Naive thymus-derived CD8-positive, alpha-beta T cell (primary cell): ENCODE measurements around the gene JADE2. TPM values are rescaled to one million over a fixed set of nuclear protein-coding genes. Genes with fewer than 3 reads are reported as not detected.

ENCODE experiments used
- ATAC-seq, 2 donors: fragments of 150-1000 bp; cut with Tn5 transposase in 1 of 2; sonication (Bioruptor Pico), chemical (Tn5 transposase) in 1 of 2; 1 replicate in 1 of 2; 2 replicates in 1 of 2; pipeline ENCODE4 v1.10.0; 2021; ENCODE audit warnings: mild to moderate bottlenecking in 2 of 2, moderate library complexity in 2 of 2
- POLR2A ChIA-PET: fragments of 350-600 bp; sonication (Branson Sonifier 250); formaldehyde crosslinking; loops from one replicate; lab custom pipeline; 2021; ENCODE audit warnings: antibody characterized with exemption; lab: Charles Lee
- DNase-seq, 10 donors: peaks; one replicate each; pipeline versions ENCODE4 v3.0.0 to v3.0.0-alpha.2; 2020 to 2022
- H3K27ac Mint-ChIP-seq, 10 donors: one replicate each; pipeline ENCODE4 v1.8.0; 2020 to 2022; ENCODE audit warnings: mild to moderate bottlenecking in 10 of 10, mixed read lengths in 10 of 10, moderate library complexity in 4 of 10, inconsistent platforms in 1 of 10
- H3K27me3 Mint-ChIP-seq, 5 donors: one replicate each; pipeline ENCODE4 v1.8.0; 2021 to 2022; ENCODE audit warnings: mixed read lengths in 5 of 5
- H3K36me3 Mint-ChIP-seq, 3 donors: one replicate each; pipeline ENCODE4 v1.8.0; 2020 to 2022; ENCODE audit warnings: mixed read lengths in 3 of 3, mild to moderate bottlenecking in 2 of 3, inconsistent platforms in 1 of 3
- H3K4me1 Mint-ChIP-seq, 4 donors: one replicate each; pipeline ENCODE4 v1.8.0; 2021 to 2022; ENCODE audit warnings: mixed read lengths in 4 of 4
- H3K4me3 Mint-ChIP-seq, 10 donors: one replicate each; pipeline ENCODE4 v1.8.0; 2020 to 2022; ENCODE audit warnings: mild to moderate bottlenecking in 10 of 10, mixed read lengths in 10 of 10, moderate library complexity in 6 of 10, inconsistent platforms in 1 of 10
- H3K9me3 Mint-ChIP-seq, 9 donors: one replicate each; pipeline ENCODE4 v1.8.0; 2020 to 2022; ENCODE audit warnings: mixed read lengths in 9 of 9, mild to moderate bottlenecking in 3 of 9, inconsistent platforms in 1 of 9, moderate library complexity in 1 of 9
- polyA plus RNA-seq, 3 donors: library from polyadenylated mRNA; unstranded; fragments of 300-500 nt; fragmentation: Illumina TruSeq; gene quantifications; one replicate each; pipeline ENCODE4 v1.2.3, GENCODE V29; 2021
- total RNA-seq, 8 experiments: library from RNA in 2 of 8; stranded (reverse) in 2 of 8; gene quantifications; one replicate each; pipeline ENCODE4 v1.2.3 and lab custom pipeline; 2021 to 2026

JADE2 gene
- total and polyA plus RNA-seq, 5 experiments from 2014 or later: 24.3 to 262 (median 38.9) TPM

- Mint-ChIP-seq H3K36me3 (peaks cover 0 to 54% (median 4%) of the 10 kb centered on the region in 3 donors), H3K4me3 (peak overlapping the region in 5 of 10 donors; percentile 26 to 66 (median 49)), H3K9me3 (no peaks in the 10 kb centered on the region), H3K27ac (peak overlapping the region; percentile 40 to 88 (median 76)), H3K27me3 (no peaks in the 10 kb centered on the region), H3K4me1 (peaks cover 49 to 87% (median 84%) of the 10 kb centered on the region in 4 donors)
- ATAC-seq (no peak), DNase-seq (no peak)
- POLR2A ChIA-PET: interaction anchor here (1.4 kb wide), 1 partner anchor 123 kb away, joined by 4 read pairs; the partner anchor contains the start of gene CDKN2AIPNL
Observed at GRCh38 chr5:134534726-134535110, 9.2 kb downstream of the JADE2 start.

GRCh38 chr5:134536876-134537275, 11.4 kb downstream of the JADE2 start:
- H3K4me3 Mint-ChIP-seq: peak overlapping the region in 5 of 10 donors; percentile 19 to 70 (median 47)
- H3K9me3 Mint-ChIP-seq: no peaks in the 10 kb centered on the region
- DNase-seq (no peak), ATAC-seq (peak; percentile 39 to 49)
- POLR2A ChIA-PET: interaction anchor here (1.0 to 1.7 kb wide), 2 partner anchors 10 to 125 kb away, joined by 3 to 11 read pairs; partner anchors contain the start of gene CDKN2AIPNL
- peaks cover 0 to 70% (median 7%) of the 10 kb centered on the region in 3 donors for H3K36me3 Mint-ChIP-seq
- H3K27me3 Mint-ChIP-seq: no peaks in the 10 kb centered on the region
- peaks cover 37 to 81% (median 68%) of the 10 kb centered on the region in 4 donors for H3K4me1 Mint-ChIP-seq
- H3K27ac Mint-ChIP-seq: peak overlapping the region; percentile 48 to 89 (median 74)

DNA sequence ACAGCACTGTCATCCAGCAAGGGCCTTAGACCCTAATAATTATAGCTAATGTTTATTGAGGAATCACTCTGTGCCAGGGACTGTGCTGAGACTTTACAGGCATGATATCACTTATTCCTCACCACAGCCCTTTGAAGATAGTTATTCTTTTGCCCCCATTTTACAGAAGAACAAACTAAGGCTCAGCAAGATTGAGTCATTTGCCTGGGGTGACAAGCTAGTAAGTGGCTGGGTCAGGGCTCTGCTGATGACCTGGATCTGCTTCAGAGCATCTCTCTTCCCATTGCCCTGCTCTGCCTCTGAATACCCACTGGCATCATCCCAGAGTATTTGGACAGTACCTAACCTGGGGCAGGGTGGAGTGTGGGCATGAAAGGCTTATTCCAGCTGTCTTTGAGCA, 11.8 kb downstream of the JADE2 start:
- H3K9me3 Mint-ChIP-seq: no peaks in the 10 kb centered on the region
- DNase-seq (no peak), ATAC-seq (no peak)
- POLR2A ChIA-PET: interaction anchor here (1.0 to 1.7 kb wide), 2 partner anchors 11 to 126 kb away, joined by 3 to 11 read pairs; partner anchors contain the start of gene CDKN2AIPNL
- peak overlapping the region in 9 of 10 donors; percentile 43 to 89 (median 74) for H3K27ac Mint-ChIP-seq
- H3K4me1 Mint-ChIP-seq: peaks cover 33 to 79% (median 66%) of the 10 kb centered on the region in 4 donors
- peaks cover 0 to 69% (median 7%) of the 10 kb centered on the region in 3 donors for H3K36me3 Mint-ChIP-seq
- H3K4me3 Mint-ChIP-seq: peak overlapping the region in 4 of 10 donors; percentile 19 to 70 (median 49)
- H3K27me3 Mint-ChIP-seq: no peaks in the 10 kb centered on the region

GRCh38 chr5:134538296-134538695, 12.8 kb downstream of the JADE2 start:
- POLR2A ChIA-PET: no interaction called here
- Mint-ChIP-seq H3K36me3 (peaks cover 0 to 65% (median 7%) of the 10 kb centered on the region in 3 donors), H3K27me3 (no peaks in the 10 kb centered on the region), H3K4me3 (peak overlapping the region in 1 of 10 donors; percentile 66), H3K27ac (peak overlapping the region in 7 of 10 donors; percentile 15 to 69 (median 27)), H3K9me3 (no peaks in the 10 kb centered on the region), H3K4me1 (peaks cover 33 to 78% (median 58%) of the 10 kb centered on the region in 4 donors)
- no peak for ATAC-seq
- DNase-seq: no peak

GRCh38 chr5:134539732-134540131, 14.3 kb downstream of the JADE2 start:
- H3K9me3 Mint-ChIP-seq: no peaks in the 10 kb centered on the region
- POLR2A ChIA-PET: interaction anchor here (0.6 kb wide), 1 partner anchor 136 kb away, joined by 6 read pairs; no protein-coding TSS in a partner anchor
- no peak overlapping the region for H3K4me3 Mint-ChIP-seq
- DNase-seq (no peak), ATAC-seq (no peak)
- peaks cover 0 to 70% (median 7%) of the 10 kb centered on the region in 3 donors for H3K36me3 Mint-ChIP-seq
- peak overlapping the region in 1 of 10 donors; percentile 36 for H3K27ac Mint-ChIP-seq
- peaks cover 31 to 78% (median 58%) of the 10 kb centered on the region in 4 donors for H3K4me1 Mint-ChIP-seq
- no peaks in the 10 kb centered on the region for H3K27me3 Mint-ChIP-seq

DNA sequence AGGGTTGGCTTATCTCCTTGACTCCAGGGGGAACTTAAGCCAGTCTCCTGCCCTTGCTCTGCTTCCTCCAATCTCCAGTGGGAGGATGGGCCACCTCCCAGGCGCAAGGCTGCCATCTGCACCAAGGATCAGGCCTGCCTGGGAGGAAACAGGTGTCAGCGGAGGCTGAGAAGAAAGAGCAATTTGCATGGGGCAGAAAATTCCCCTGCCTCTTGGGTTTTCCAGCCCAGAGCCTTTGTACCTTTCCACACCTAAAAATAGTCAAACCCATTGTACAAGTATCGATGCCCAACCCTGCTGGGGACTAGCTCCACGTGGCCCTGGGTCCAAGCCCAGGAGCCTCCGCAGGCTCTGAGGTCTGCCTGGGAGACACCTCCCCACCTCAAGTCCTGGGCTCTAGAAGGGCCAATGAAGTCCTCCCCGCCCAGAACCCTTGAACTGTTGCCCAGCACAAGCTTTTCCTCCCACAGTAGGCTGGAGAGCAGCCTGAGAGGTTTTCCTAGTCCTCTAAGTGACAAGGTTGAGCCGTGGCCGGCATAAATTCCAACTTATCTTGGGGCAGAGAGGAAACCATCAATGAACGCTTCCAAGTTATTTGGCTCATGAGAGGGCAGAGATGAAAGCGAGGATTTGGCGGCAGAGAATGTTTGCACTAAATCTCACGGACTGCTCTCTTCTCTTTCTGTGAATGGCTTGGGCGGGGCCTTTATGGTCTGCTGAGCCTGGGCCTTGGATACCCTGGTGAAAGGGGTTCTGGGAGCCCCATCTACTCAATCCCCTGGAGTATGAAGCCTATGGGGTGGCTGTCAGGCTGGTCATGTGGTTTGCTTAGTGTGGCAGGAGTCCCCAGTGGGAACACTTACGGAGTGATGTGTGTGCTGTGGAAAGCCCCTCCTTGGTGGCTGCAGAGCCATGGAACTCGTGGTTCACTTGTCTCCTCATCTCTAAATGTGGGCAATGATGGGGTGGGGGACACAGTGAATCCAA, 15.6 kb downstream of the JADE2 start:
- DNase-seq: no peak
- no peaks in the 10 kb centered on the region for H3K27me3 Mint-ChIP-seq
- peak overlapping the region in 7 of 10 donors; percentile 19 to 85 (median 52) for H3K27ac Mint-ChIP-seq
- peak overlapping the region in 1 of 10 donors; percentile 20 for H3K4me3 Mint-ChIP-seq
- H3K9me3 Mint-ChIP-seq: no peaks in the 10 kb centered on the region
- H3K4me1 Mint-ChIP-seq: peaks cover 25 to 78% (median 56%) of the 10 kb centered on the region in 4 donors
- ATAC-seq: no peak
- peaks cover 0 to 77% (median 7%) of the 10 kb centered on the region in 3 donors for H3K36me3 Mint-ChIP-seq
- POLR2A ChIA-PET: interaction anchor here (0.8 to 7.4 kb wide), 2 partner anchors 15 to 21 kb away, joined by 4 to 70 read pairs; partner anchors contain the start of gene JADE2

- Mint-ChIP-seq H3K27me3 (no peaks in the 10 kb centered on the region), H3K9me3 (no peaks in the 10 kb centered on the region), H3K4me1 (peaks cover 18 to 75% (median 49%) of the 10 kb centered on the region in 4 donors), H3K4me3 (no peak overlapping the region), H3K27ac (peak overlapping the region in 5 of 10 donors; percentile 19 to 75 (median 23)), H3K36me3 (peaks cover 0 to 75% (median 7%) of the 10 kb centered on the region in 3 donors)
- DNase-seq: no peak
- no peak for ATAC-seq
- POLR2A ChIA-PET: interaction anchor here (0.7 to 7.4 kb wide), 4 partner anchors 11 to 21 kb away, joined by 4 to 70 read pairs (median 6); partner anchors contain the start of gene JADE2
Observed at GRCh38 chr5:134541736-134542376, 16.4 kb downstream of the JADE2 start.

GRCh38 chr5:134543820-134544614, 18.5 kb downstream of the JADE2 start:
- Mint-ChIP-seq H3K27me3 (no peaks in the 10 kb centered on the region), H3K9me3 (no peaks in the 10 kb centered on the region), H3K36me3 (peaks cover 0 to 76% (median 2%) of the 10 kb centered on the region in 3 donors), H3K4me1 (peaks cover 18 to 78% (median 49%) of the 10 kb centered on the region in 4 donors), H3K27ac (peak overlapping the region; percentile 85 to 96 (median 90)), H3K4me3 (peak overlapping the region; percentile 36 to 86 (median 66))
- DNase-seq (peak in 3 of 10 donors; percentile 23 to 59 (median 31)), ATAC-seq (peak; percentile 67 to 73)
- POLR2A ChIA-PET: interaction anchor here (0.6 to 7.4 kb wide), 4 partner anchors 13 to 1985 kb away, joined by 3 to 70 read pairs (median 4); partner anchors contain the start of genes CDKN2AIPNL and JADE2

DNA sequence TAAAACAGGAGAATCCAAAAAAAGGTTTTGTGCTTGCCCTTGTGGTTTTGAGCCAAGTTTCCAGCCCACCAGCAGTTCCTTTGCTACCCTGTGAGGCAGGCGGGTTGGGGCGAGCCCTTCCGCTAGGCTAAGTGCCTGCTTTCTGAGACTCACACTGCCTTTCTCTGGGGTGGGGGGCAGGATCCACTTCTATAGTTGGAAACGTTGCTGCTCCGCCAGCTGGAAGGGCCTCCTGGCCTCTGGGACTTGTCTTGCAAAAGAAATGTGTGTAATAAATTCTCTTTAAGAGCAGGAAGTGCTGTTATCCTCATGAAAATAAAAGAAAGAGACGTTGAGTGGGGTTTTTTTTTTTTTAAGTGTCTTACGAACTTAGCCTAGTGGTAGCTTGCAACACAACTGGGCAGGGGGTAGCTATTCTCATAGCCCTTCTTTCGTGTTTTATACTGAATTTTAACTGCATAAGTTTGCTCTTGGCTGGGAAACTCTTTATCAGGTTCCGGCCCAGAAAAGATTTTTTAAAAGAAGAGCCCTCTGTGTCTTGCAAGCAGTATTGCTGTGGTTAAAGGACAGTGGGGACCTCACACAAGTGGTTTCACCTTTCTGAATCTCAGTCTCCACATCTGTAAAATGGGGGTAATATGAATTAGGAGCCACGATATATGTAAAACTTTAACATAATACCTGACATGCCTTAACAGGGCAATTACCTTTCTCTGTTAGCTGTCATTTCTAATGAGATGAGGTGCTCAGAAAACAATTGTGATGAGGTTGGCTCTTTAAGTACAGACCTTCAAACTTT, 19.8 kb downstream of the JADE2 start:
- peaks cover 19 to 89% (median 58%) of the 10 kb centered on the region in 4 donors for H3K4me1 Mint-ChIP-seq

GRCh38 chr5:134547066-134547465, 21.6 kb downstream of the JADE2 start:
- Mint-ChIP-seq H3K27ac (peak overlapping the region in 9 of 10 donors; percentile 2 to 82 (median 66)), H3K4me1 (peaks cover 28 to 86% (median 66%) of the 10 kb centered on the region in 4 donors), H3K4me3 (no peak overlapping the region), H3K36me3 (peaks cover 0 to 66% (median 0%) of the 10 kb centered on the region in 3 donors), H3K27me3 (no peaks in the 10 kb centered on the region), H3K9me3 (no peaks in the 10 kb centered on the region)
- ATAC-seq (no peak), DNase-seq (no peak)
- POLR2A ChIA-PET: interaction anchor here (0.5 to 7.4 kb wide), 3 partner anchors 21 to 179 kb away, joined by 3 to 70 read pairs (median 4); partner anchors contain the start of gene JADE2

More for the DNA sequence above, 19.8 kb downstream of the JADE2 start:
- ATAC-seq (peak; percentile 64 to 66), DNase-seq (peak in 6 of 10 donors; percentile 14 to 63 (median 42))
- H3K27me3 Mint-ChIP-seq: no peaks in the 10 kb centered on the region
- POLR2A ChIA-PET: interaction anchor here (1.7 to 7.4 kb wide), 2 partner anchors 19 to 134 kb away, joined by 4 to 70 read pairs; partner anchors contain the start of genes CDKN2AIPNL and JADE2
- peaks cover 0 to 70% (median 2%) of the 10 kb centered on the region in 3 donors for H3K36me3 Mint-ChIP-seq
- H3K9me3 Mint-ChIP-seq: no peaks in the 10 kb centered on the region
- peak overlapping the region; percentile 25 to 86 (median 74) for H3K4me3 Mint-ChIP-seq
- peak overlapping the region; percentile 85 to 96 (median 90) for H3K27ac Mint-ChIP-seq
